Measurements from ENCODE around the gene MC1R. TPM values are rescaled to one million over a fixed set of nuclear protein-coding genes. Genes with fewer than 3 reads are reported as not detected.
"Not testable (repeated sequence)": the region's sequence is repeated elsewhere in the genome, so short reads cannot be mapped to it uniquely, and the experiment has no call there.

Gene MC1R
- total RNA-seq, 1 experiment from 2014 or later = 16.9 TPM

DNA sequence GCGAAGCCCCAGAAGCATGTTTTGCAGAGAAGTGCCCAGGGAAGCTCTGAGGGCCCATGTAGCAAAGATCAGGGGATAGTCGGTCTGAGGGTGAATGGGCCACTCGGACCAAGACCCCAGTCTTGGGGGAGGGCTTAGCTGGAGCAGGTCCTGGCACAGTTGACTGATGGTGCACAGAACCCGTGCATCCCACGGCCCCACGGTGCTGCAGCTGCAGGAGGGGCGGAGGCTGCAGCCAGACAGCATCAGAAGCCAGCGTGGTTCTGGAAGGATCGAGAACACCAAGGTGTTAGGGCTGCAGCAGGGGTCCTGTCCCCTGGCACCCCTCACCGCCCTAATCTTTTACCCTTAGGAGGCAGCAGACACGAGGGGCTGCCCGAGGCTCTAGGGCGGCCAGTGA lies 6.5 kb upstream of the MC1R start:
- no peak overlapping the region for H3K4me3 Mint-ChIP-seq (ENCODE audit: low read depth, unreplicated experiment)
- no peak for DNase-seq
- TF ChIP-seq CTCF (IDR thresholded peaks at IDR 0.05; ENCODE audit: unreplicated experiment) = no peak
- H3K27me3 Mint-ChIP-seq (ENCODE audit: unreplicated experiment) = no peaks in the 10 kb centered on the region
- no TSS peak for BruUV-seq (replicated peaks)
- no peak overlapping the region for H3K27ac Mint-ChIP-seq (ENCODE audit: unreplicated experiment)
- no peaks in the 10 kb centered on the region for H3K9me3 Mint-ChIP-seq (ENCODE audit: low read depth, unreplicated experiment)
- peaks cover 75% of the 10 kb centered on the region for H3K36me3 Mint-ChIP-seq (ENCODE audit: insufficient read depth, unreplicated experiment)
- intact Hi-C loops (cut with micrococcal nuclease; ENCODE audit: unreplicated experiment) = no loop called here
- no peaks in the 10 kb centered on the region for H3K4me1 Mint-ChIP-seq (ENCODE audit: low read depth, unreplicated experiment)
- CTCF ChIA-PET = no interaction called here

GRCh38 chr16:89912627-89913026 lies 6.0 kb upstream of the MC1R start:
- BruUV-seq (replicated peaks) = no TSS peak
- Mint-ChIP-seq H3K4me1 (ENCODE audit: low read depth, unreplicated experiment) (peaks cover 1% of the 10 kb centered on the region), H3K27me3 (ENCODE audit: unreplicated experiment) (no peaks in the 10 kb centered on the region), H3K9me3 (ENCODE audit: low read depth, unreplicated experiment) (no peaks in the 10 kb centered on the region), H3K36me3 (ENCODE audit: insufficient read depth, unreplicated experiment) (peaks cover 79% of the 10 kb centered on the region), H3K4me3 (ENCODE audit: low read depth, unreplicated experiment) (no peak overlapping the region), H3K27ac (ENCODE audit: unreplicated experiment) (peak overlapping the region; percentile 39)
- CTCF ChIA-PET = no interaction called here
- DNase-seq = no peak
- no peak for TF ChIP-seq CTCF (IDR thresholded peaks at IDR 0.05; ENCODE audit: unreplicated experiment)
- intact Hi-C loops (cut with micrococcal nuclease; ENCODE audit: unreplicated experiment) = no loop called here

- Mint-ChIP-seq H3K9me3 (ENCODE audit: low read depth, unreplicated experiment) (no peaks in the 10 kb centered on the region), H3K27ac (ENCODE audit: unreplicated experiment) (peak overlapping the region; percentile 39), H3K4me3 (ENCODE audit: low read depth, unreplicated experiment) (peak overlapping the region; percentile 28), H3K27me3 (ENCODE audit: unreplicated experiment) (no peaks in the 10 kb centered on the region), H3K36me3 (ENCODE audit: insufficient read depth, unreplicated experiment) (peaks cover 89% of the 10 kb centered on the region), H3K4me1 (ENCODE audit: low read depth, unreplicated experiment) (peaks cover 12% of the 10 kb centered on the region)
- CTCF ChIA-PET = no interaction called here
- intact Hi-C loops (cut with micrococcal nuclease; ENCODE audit: unreplicated experiment) = no loop called here
- TF ChIP-seq CTCF (IDR thresholded peaks at IDR 0.05; ENCODE audit: unreplicated experiment) = no peak
- DNase-seq = no peak
- BruUV-seq (replicated peaks) = no TSS peak
These were observed 5.0 kb upstream of the MC1R start for GRCh38 chr16:89913408-89914387.

- intact Hi-C loops (cut with micrococcal nuclease; ENCODE audit: unreplicated experiment); DNase-seq; BruUV-seq (replicated peaks); H3K9me3 Mint-ChIP-seq (ENCODE audit: low read depth, unreplicated experiment); H3K27me3 Mint-ChIP-seq (ENCODE audit: unreplicated experiment); CTCF ChIA-PET; H3K27ac Mint-ChIP-seq (ENCODE audit: unreplicated experiment): not testable (repeated sequence)
- peaks cover 89% of the 10 kb centered on the region for H3K36me3 Mint-ChIP-seq (ENCODE audit: insufficient read depth, unreplicated experiment)
- H3K4me3 Mint-ChIP-seq (ENCODE audit: low read depth, unreplicated experiment) = peak overlapping the region; percentile 28
- peaks cover 15% of the 10 kb centered on the region for H3K4me1 Mint-ChIP-seq (ENCODE audit: low read depth, unreplicated experiment)
These were observed 3.9 kb upstream of the MC1R start for GRCh38 chr16:89914642-89915285.
